ENCODE data around the gene SZT2. TPM values are rescaled to one million over a fixed set of nuclear protein-coding genes. Genes with fewer than 3 reads are reported as not detected.

SZT2 gene
- total and polyA plus RNA-seq, 12 donors: 8.6 to 44.0 (median 26.0) TPM

DNA sequence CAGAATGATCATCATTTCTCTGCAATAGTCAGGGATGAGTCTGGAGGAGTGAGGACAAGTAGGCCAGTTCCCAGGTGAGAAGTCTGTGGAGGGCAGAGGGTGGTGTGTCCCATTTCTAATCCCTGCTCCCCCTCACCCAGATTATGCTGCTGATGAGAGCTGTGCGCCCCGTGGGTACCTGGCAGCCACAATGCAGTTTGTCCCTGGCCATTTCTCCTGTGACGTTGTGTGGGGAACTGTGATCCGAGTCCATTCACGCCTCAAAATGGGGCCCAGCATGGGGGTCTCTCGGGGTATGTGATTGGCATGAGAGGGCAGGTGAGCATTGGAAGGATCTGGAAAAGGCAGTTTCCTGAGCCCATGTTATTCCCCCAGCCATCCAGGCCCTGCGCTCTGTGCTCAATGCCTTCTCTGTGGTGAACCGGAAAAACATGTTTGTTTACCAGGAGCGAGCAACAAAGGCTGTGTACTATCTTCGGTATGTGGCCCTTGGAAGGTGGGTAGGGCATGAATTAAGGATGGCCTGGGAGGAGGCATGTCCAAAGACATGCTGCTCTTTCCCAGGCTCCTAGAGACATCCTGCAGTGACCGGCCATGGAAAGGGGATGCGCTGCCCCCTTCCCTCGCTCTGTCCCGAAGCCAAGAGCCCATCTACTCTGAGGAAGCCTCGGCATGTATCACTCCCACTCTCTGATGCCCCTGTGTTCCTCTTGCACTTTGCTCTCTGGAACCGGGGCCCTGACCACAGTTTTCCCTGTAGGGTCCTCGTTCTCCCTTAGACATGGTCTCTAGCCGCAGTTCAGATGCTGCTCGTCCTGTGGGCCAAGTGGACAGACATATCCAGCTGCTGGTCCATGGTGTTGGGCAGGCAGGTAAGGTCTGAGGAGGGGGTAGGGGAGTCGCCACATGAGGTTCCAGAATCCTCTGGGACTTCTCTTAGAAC is 47.6 kb downstream of the SZT2 start:
- Histone ChIP-seq H3K4me1 (peaks cover 0 to 16% (median 5%) of the 10 kb centered on the region in 9 donors), H3K9me3 (no peaks in the 10 kb centered on the region), H3K36me3 (peaks cover 0 to 100% (median 52%) of the 10 kb centered on the region in 9 donors), H3K27me3 (no peaks in the 10 kb centered on the region), H3K27ac (no peak overlapping the region), H3K4me3 (no peak overlapping the region)
- intact Hi-C loops (cut with DNase I): no loop called here
- DNase-seq (no peak), ATAC-seq (no peak)
- TF ChIP-seq, protein P1, sequence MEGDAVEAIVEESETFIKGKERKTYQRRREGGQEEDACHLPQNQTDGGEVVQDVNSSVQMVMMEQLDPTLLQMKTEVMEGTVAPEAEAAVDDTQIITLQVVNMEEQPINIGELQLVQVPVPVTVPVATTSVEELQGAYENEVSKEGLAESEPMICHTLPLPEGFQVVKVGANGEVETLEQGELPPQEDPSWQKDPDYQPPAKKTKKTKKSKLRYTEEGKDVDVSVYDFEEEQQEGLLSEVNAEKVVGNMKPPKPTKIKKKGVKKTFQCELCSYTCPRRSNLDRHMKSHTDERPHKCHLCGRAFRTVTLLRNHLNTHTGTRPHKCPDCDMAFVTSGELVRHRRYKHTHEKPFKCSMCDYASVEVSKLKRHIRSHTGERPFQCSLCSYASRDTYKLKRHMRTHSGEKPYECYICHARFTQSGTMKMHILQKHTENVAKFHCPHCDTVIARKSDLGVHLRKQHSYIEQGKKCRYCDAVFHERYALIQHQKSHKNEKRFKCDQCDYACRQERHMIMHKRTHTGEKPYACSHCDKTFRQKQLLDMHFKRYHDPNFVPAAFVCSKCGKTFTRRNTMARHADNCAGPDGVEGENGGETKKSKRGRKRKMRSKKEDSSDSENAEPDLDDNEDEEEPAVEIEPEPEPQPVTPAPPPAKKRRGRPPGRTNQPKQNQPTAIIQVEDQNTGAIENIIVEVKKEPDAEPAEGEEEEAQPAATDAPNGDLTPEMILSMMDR (IDR thresholded peaks at IDR 0.05): no peak
- WGBS, 2 donors: 94 to 95% methylated on average over 20 of the region's 20 CpGs

DNA sequence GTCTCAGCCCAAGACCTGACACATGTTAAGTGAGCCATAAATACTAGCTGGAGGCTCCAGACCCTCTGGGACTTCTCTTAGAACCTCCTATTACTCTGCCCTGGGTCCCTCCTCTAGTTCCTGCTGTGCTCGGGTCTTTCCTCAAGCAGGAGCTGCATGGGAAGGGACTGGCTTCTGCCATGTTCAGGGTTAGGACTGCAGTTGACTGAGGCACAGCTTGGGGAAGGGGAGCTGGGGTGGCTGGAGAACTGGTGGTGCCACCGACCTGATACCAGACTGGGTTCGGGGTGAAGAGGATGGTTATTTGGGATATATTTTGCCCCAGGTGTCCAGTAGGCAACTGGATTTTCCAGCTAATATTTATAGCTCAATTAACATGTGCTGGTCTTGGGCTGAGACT is 48.3 kb downstream of the SZT2 start:
- intact Hi-C loops (cut with DNase I): no loop called here
- DNase-seq (no peak), ATAC-seq (no peak)
- WGBS, 2 donors: 93 to 95% methylated on average over 3 of the region's 3 CpGs
- Histone ChIP-seq H3K27me3 (no peaks in the 10 kb centered on the region), H3K27ac (no peak overlapping the region), H3K4me1 (peaks cover 0 to 16% (median 5%) of the 10 kb centered on the region in 9 donors), H3K36me3 (peaks cover 0 to 100% (median 47%) of the 10 kb centered on the region in 9 donors), H3K4me3 (no peak overlapping the region), H3K9me3 (no peaks in the 10 kb centered on the region)
- TF ChIP-seq, protein P1 (IDR thresholded peaks at IDR 0.05): no peak

DNA sequence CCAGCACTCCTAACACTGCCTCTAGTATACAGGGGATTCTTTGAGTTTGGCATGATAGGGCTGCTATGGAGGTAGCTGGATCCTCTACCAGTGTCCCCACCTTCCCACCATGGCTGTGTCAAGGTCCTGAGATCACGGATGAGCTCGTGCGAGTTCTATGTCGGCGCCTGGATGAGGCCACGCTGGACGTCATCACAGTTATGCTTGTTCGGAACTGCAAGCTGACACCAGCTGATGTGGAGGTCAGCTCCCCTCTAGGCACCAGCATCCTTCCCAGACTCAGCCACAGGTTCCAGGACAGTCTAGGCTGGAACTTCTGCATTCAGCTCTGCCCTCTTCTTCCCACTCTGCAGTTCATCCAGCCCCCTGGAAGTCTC is 48.9 kb downstream of the SZT2 start:
- 95% methylated on average over 8 of the region's 8 CpGs for WGBS, 2 donors
- intact Hi-C loops (cut with DNase I): no loop called here
- no peak for DNase-seq
- ATAC-seq: no peak
- Histone ChIP-seq H3K27me3 (no peaks in the 10 kb centered on the region), H3K36me3 (peaks cover 0 to 100% (median 49%) of the 10 kb centered on the region in 9 donors), H3K4me1 (peaks cover 0 to 16% (median 5%) of the 10 kb centered on the region in 9 donors), H3K27ac (no peak overlapping the region), H3K9me3 (no peaks in the 10 kb centered on the region), H3K4me3 (no peak overlapping the region)
- TF ChIP-seq, protein P1 (IDR thresholded peaks at IDR 0.05): no peak

DNA sequence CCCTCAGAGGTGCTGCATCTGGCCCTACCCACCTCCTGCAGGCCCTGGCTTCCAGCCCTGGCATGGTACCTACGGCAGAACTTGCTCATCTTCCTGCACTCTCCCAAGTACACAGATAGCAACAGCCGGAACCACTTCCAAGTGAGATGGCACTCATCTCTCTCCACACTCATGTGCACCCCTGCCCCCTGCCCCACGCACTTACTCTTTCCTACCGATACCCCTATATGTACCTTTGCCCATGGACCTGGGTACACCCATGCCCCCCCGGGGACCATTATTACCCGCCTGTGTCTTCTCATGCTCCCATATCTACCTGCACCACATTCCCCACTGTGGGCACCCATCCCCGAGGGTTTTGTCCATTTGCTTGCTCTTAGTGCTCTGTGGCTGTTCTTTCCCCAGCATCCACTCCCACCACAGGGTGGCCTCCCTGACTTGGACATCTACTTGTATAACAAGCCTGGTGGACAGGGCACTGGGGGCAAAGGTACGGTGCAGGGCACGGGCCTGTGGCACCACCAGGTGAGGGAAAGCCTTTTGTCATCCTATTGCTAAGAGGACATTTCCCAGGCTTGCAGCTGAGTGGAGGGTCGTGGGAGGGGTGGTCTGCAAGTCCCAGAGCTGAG is 49.4 kb downstream of the SZT2 start:
- WGBS, 2 donors: 91% methylated on average over 10 of the region's 10 CpGs
- peaks cover 0 to 16% (median 5%) of the 10 kb centered on the region in 9 donors for H3K4me1 ChIP-seq
- H3K4me3 ChIP-seq: no peak overlapping the region
- intact Hi-C loops (cut with DNase I): no loop called here
- DNase-seq: no peak
- H3K27ac ChIP-seq: no peak overlapping the region
- no peak for ATAC-seq
- H3K36me3 ChIP-seq: peaks cover 0 to 100% (median 48%) of the 10 kb centered on the region in 9 donors
- no peaks in the 10 kb centered on the region for H3K9me3 ChIP-seq
- no peaks in the 10 kb centered on the region for H3K27me3 ChIP-seq
- TF ChIP-seq, protein P1 (IDR thresholded peaks at IDR 0.05): no peak

Data from heart right ventricle (tissue), 16 donors.